NCI-H146 (cell line): ENCODE measurements around the gene SLC6A19.
"Not testable (repeated sequence)": the region's sequence is repeated elsewhere in the genome, so short reads cannot be mapped to it uniquely, and the experiment has no call there.

Source experiments
- DNase-seq: peaks from one replicate; lab custom pipeline; 2025; lab: John Stamatoyannopoulos, UW

Gene SLC6A19

GRCh38 chr5:1265461-1266455 lies 64.4 kb downstream of the SLC6A19 start:
- DNase-seq = no peak

GRCh38 chr5:1266791-1267190 lies 65.4 kb downstream of the SLC6A19 start:
- DNase-seq = no peak

- not testable (repeated sequence) for DNase-seq
Observed at GRCh38 chr5:1267464-1267863, 66.1 kb downstream of the SLC6A19 start.

- no peak for DNase-seq
Observed at GRCh38 chr5:1268056-1268455, 66.7 kb downstream of the SLC6A19 start.

- no peak for DNase-seq
Observed at GRCh38 chr5:1268666-1269065, 67.3 kb downstream of the SLC6A19 start.

GRCh38 chr5:1270426-1270825 lies 69.0 kb downstream of the SLC6A19 start:
- DNase-seq = no peak

GRCh38 chr5:1270933-1271914 lies 69.8 kb downstream of the SLC6A19 start:
- no peak for DNase-seq

- DNase-seq = no peak
Observed at GRCh38 chr5:1272201-1272600, 70.8 kb downstream of the SLC6A19 start.

GRCh38 chr5:1273745-1274144 lies 72.3 kb downstream of the SLC6A19 start:
- DNase-seq = no peak

GRCh38 chr5:1274471-1274870 lies 73.1 kb downstream of the SLC6A19 start:
- no peak for DNase-seq
